IPS-15b (cell line): ENCODE measurements around the gene RPL4.

ENCODE experiments used
- H3K27me3 ChIP-seq: one replicate; pipeline ENCODE4 v1.6.1; 2013; ENCODE audit warnings: low read length; ENCODE audit not compliant: control insufficient read depth, insufficient read depth
- H3K36me3 ChIP-seq: one replicate; pipeline ENCODE4 v1.6.1; 2013; ENCODE audit warnings: low read length; ENCODE audit not compliant: control insufficient read depth, insufficient read depth
- H3K4me1 ChIP-seq: one replicate; pipeline ENCODE4 v1.6.1; 2013; ENCODE audit warnings: mild to moderate bottlenecking, low read length; ENCODE audit not compliant: control insufficient read depth, insufficient read depth
- H3K4me3 ChIP-seq: one replicate; pipeline ENCODE4 v1.5.1; 2013; ENCODE audit warnings: low read depth, low read length
- H3K9ac ChIP-seq: one replicate; pipeline ENCODE4 v1.6.1; 2013; ENCODE audit warnings: low read depth, mild to moderate bottlenecking, low read length
- H3K9me3 ChIP-seq: one replicate; pipeline ENCODE4 v1.6.1; 2013; ENCODE audit warnings: mild to moderate bottlenecking, low read length; ENCODE audit not compliant: control insufficient read depth, insufficient read depth

Gene RPL4

GRCh38 chr15:66452420-66452819 is 52.2 kb downstream of the RPL4 start:
- Histone ChIP-seq H3K9me3 (no peaks in the 10 kb centered on the region), H3K36me3 (no peaks in the 10 kb centered on the region), H3K9ac (no peak overlapping the region), H3K4me1 (no peaks in the 10 kb centered on the region), H3K27me3 (no peaks in the 10 kb centered on the region), H3K4me3 (no peak overlapping the region)
